ENCODE results near the gene CDO1.

CDO1 gene

DNA sequence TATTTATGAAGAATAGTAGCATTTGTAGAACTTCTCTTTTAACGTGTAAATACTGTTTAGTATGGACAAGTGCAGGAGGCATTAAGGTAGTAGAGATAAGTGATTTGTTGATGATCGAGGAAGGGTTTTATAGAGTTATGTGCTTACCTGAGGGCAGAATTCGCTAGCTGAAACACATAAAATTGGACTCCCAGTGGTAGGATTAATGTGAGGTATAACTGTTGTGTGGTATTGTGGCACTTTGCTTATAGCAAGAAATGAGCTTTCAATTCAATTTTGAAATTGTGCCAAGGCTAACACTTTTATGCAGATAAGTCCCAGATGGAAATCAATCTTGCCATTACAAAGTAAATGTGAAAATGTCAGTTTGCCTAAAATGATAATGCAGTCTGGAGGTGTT lies 26.5 kb upstream of the CDO1 start:
- TF ChIP-seq, protein P1, sequence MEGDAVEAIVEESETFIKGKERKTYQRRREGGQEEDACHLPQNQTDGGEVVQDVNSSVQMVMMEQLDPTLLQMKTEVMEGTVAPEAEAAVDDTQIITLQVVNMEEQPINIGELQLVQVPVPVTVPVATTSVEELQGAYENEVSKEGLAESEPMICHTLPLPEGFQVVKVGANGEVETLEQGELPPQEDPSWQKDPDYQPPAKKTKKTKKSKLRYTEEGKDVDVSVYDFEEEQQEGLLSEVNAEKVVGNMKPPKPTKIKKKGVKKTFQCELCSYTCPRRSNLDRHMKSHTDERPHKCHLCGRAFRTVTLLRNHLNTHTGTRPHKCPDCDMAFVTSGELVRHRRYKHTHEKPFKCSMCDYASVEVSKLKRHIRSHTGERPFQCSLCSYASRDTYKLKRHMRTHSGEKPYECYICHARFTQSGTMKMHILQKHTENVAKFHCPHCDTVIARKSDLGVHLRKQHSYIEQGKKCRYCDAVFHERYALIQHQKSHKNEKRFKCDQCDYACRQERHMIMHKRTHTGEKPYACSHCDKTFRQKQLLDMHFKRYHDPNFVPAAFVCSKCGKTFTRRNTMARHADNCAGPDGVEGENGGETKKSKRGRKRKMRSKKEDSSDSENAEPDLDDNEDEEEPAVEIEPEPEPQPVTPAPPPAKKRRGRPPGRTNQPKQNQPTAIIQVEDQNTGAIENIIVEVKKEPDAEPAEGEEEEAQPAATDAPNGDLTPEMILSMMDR (IDR thresholded peaks at IDR 0.05; ENCODE audit: insufficient read depth, low read depth, low read length, missing control alignments): no peak
- no peak for DNase-seq (ENCODE audit: low read depth)
- H3K4me3 ChIP-seq (ENCODE audit: low read depth, low read length): peak overlapping the region; percentile 73

DNA sequence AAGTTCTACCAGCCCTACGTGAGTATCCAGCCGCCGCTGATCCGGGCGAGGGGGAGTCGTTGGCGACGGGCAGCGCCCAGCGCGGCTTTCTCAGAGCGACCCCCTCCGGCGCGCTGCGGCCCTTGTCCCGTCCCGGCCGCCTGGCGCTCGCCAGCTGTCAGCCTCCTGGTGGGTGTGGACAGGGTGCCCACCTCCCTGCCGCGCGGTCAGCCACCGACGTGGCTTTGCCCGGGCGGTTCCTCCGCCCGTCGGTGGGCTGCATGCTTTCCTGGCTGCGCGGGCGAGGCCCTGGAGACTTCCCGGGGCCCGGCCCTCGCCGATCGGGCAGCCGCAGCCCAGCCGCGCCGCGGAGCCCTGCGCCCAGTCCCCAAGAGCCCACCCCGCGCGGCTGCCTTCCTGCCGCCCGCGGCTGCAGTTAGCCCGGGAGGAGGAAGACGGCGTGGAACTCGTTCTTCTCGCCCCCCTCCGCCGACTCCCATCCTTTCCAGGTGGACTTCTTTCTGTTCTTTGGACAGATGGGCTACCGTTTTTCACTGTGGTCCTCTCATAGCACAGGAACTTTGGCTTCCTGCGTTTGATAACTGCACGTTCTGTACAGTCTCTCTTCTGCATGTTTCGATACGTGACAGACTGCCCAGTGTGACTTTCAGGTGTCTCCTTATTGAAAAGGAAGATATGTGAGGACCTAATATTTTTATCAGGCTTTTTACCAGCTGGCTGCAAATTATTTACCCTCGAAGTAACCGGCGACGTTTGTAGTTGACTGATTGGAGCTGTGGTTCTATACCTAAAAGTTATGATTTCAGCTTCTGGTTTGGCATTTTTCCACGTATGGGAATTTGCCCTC lies 25.9 kb upstream of the CDO1 start:
- TF ChIP-seq, protein P1 (IDR thresholded peaks at IDR 0.05; ENCODE audit: insufficient read depth, low read depth, low read length, missing control alignments): no peak
- peak; percentile 54 for DNase-seq (ENCODE audit: low read depth)
- H3K4me3 ChIP-seq (ENCODE audit: low read depth, low read length): peak overlapping the region; percentile 73

DNA sequence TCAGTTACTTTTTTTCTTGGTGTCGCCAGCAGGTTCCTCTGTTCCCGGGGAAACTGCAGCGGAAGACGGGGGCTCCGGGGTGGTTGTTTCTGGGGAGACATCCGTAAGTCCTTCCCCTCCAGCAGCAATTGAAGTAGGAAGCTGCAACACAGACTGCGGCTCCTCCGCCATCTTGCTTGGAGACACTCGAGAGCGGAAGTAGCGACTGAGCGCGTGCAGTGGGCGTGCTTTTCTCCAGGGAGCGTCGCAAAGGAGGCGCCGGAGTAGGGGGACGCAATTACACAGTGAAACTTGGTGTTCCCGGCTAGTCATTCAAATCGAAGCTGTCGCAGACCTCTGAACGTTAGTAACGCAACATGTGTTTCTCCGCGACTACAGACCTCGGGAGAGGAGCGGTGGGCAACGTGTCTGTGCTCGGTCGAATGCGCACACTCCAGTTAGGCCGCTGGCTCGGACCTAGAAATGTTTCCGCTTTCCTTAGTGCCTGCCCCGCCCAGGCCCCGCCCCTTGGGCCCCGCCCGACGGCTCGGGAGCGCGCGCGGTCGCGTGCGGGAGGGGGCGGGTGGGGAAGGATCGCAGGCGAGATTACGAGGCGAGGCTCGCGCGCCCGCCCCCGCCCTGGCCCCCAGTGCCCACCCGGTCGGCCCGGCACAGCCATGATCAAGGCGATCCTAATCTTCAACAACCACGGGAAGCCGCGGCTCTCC lies 25.1 kb upstream of the CDO1 start, which contains the start of the genes AP3S1 and ATG12:
Gene AP3S1 (plus strand): TSS at position 554 of the 707 bp plus-strand sequence. CDS start 103 bp downstream, at position 657.
Gene ATG12 (minus strand): TSS at position 184 of the 707 bp plus-strand sequence. CDS start 13 bp downstream, at position 171.
- TF ChIP-seq, protein P1 (IDR thresholded peaks at IDR 0.05; ENCODE audit: insufficient read depth, low read depth, low read length, missing control alignments): no peak
- H3K4me3 ChIP-seq (ENCODE audit: low read depth, low read length): peak within 1 kb of the TSS; percentile 73
- peak; percentile 95 for DNase-seq (ENCODE audit: low read depth)

DNA sequence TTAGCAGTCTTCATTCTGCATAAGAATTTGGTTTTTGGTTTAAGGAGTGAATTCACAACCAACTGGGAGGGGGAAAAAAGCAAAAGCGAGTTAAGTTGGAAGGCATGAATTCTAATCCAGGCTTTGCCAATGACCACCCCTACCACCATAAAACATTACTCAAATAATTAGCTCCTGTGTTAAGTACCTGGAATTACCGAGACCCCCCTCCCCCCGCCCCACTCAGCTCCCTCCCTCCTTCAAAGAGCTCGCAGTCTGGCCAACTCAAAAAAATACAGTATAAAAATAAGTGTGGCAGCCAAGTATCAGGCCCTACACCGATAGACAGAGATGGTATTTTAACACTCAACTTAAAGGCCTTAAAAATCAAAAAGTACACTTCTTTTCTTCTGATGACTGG lies 24.4 kb upstream of the CDO1 start:
- no peak for DNase-seq (ENCODE audit: low read depth)
- H3K4me3 ChIP-seq (ENCODE audit: low read depth, low read length): peak overlapping the region; percentile 73
- TF ChIP-seq, protein P1 (IDR thresholded peaks at IDR 0.05; ENCODE audit: insufficient read depth, low read depth, low read length, missing control alignments): no peak

DNA sequence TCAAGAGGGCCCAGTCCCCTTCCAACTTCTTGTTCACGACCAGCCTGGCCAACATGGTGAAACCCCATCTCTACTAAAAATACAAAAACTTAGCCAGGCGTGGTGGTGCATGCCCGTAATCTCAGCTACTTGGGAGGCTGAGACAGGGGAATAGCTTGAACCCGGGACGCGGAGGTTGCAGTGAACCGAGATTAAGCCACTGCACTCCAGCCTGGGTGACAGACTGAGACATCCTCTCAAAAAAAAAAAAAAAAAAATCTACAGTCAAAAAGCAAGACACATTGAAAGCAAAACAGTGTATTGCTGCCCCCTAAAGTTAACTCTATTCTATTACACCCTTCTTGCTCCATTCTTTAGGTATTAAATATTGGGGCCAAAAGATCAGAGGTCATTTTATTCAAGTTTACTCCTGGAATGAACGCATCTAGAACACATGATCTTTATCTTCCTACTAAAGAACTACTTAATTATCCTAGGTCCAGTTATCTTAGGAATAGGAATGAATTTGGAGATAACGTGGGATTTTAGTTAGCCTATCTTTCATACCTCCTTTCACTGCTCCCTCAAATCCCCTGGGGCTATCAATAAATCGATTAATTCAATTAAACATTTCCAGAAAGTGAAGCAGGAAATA lies 22.5 kb upstream of the CDO1 start:
- peak; percentile 78 for DNase-seq (ENCODE audit: low read depth)
- TF ChIP-seq, protein P1 (IDR thresholded peaks at IDR 0.05; ENCODE audit: insufficient read depth, low read depth, low read length, missing control alignments): peak; percentile 46
- H3K4me3 ChIP-seq (ENCODE audit: low read depth, low read length): peak overlapping the region; percentile 73

DNA sequence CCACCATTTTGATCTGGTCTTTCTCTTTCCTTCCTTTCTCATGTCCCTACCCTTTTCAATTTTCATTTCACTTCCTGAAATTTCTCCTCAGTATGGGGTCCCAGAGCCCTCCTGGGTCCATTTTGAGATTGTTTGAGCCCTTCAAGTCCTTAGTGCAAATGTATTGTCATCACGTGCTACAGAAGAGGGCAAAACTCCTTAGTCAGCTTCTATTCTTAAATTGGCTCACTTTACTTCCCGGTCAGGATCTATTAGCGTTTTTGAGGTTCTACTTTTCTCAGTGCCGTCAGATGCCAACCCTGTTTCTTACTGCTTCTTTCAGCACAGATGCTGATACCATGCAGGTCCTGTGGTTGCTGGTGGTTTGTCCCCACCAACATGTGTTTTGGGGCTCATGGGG lies 19.0 kb upstream of the CDO1 start:
- no peak overlapping the region for H3K4me3 ChIP-seq (ENCODE audit: low read depth, low read length)
- peak; percentile 14 for DNase-seq (ENCODE audit: low read depth)
- TF ChIP-seq, protein P1 (IDR thresholded peaks at IDR 0.05; ENCODE audit: insufficient read depth, low read depth, low read length, missing control alignments): no peak
